Renal cortical epithelial cell (primary cell): ENCODE measurements around the gene IL1RL1. TPM values are rescaled to one million over a fixed set of nuclear protein-coding genes. Genes with fewer than 3 reads are reported as not detected.

ENCODE experiments used
- DNase-seq: peaks from one replicate; pipeline ENCODE4 v3.0.0-alpha.2; 2011; ENCODE audit warnings: low read depth
- total RNA-seq: library from RNA; depleted of rRNA; stranded (reverse); fragments of >200 nt; gene quantifications from 2 replicates; pipeline ENCODE4 v1.2.3, GENCODE V29; 2014

IL1RL1 gene
- total RNA-seq, 1 donor from 2014 or later = 0.05 TPM

DNA sequence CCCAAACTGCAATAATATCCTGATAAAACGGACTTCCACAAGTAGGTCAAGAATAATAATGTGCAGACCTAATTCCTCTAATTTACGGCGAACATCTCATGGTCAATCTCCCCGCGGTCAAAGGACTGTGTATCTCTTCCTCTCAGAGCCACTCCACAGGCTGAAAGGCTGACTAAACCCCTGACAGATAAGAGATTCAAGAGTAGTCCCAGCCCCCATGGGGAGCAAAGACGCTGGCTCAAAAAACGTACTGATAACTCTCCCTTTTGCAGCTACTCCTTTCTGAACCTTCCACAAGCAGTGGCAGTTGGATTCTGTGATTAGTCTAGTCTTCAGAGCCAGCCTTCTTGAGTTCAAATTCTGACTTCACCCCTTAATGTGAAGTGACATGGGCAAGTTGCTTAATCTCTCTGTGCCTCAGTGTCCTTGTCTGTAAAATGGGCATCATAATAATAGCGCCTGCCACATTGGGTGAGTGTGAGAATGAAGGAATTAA is 24.6 kb downstream of the IL1RL1 start:
- DNase-seq = no peak

DNA sequence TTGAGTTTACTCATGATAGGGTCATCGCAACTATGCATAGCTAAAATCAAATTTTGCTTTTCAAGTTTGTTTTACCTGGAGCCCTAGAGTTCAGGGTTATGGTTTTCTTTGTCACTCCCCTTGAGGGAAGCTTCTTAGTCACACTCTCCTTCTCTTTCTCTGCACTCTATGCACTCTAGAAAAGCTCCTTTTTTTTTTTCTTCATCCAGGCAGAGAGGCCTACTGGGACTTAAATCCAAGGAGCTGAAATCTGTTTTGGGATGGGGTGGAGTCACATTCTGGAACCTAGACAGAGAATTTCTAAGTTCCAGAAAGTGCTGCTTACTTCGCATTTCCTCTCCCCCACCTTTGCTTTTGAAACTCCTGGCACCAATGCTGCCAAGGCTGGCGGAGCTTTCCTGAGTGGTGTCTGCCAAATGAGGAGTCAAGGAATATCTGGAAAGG is 25.2 kb downstream of the IL1RL1 start:
- DNase-seq = peak; percentile 75

DNA sequence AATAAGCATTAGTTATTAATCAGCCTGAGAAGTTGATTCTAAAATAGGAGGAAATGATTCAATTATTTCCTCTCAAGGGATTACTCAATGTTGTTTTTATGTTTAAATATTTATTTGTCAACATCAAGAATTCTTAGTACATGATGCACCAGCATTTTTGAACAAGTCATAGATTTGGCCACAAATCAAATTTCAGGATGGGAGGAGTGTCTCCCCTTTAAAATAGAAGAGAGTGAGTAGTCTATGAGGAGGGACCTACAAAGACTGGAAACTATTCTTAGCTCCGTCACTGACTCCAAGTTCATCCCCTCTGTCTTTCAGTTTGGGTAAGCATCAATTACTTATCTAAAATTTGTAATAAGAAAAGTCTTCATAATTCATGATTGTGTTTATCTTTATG is 25.6 kb downstream of the IL1RL1 start:
- DNase-seq = peak; percentile 45

DNA sequence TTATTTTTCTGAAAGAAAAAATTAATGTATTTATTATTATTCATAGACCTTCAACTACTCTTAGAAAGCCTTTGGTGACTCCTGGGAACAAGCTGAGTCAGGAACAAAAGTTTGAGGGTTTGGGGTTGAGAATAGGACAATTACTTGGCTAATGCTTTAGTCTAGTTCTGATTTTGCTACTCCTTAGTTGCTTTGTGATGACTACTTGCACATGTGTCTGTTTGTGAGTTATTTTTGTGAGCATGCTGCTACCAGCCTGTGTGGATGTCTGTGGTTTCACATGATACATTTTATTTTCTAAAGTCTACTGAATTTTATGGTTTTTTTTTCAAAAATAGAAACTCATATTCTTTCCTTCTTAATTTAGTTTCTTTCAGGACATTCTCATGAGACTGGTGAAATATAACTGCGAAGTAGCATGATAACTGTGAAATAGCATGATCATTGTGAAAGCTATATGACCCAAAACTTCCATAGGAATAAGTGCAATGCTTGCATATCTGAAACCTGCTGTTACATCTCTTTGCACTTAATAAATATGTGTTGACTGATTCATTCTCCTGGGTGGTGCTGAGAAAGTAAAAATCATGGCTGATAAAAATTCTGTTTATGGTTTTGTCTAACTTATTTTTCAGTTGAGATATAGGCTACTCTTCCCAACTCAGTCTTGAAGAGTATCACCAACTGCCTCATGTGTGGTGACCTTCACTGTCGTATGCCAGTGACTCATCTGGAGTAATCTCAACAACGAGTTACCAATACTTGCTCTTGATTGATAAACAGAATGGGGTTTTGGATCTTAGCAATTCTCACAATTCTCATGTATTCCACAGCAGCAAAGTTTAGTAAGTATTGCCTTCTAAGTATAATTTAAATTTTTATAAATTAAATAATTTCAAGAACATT is 26.4 kb downstream of the IL1RL1 start:
- DNase-seq = no peak

DNA sequence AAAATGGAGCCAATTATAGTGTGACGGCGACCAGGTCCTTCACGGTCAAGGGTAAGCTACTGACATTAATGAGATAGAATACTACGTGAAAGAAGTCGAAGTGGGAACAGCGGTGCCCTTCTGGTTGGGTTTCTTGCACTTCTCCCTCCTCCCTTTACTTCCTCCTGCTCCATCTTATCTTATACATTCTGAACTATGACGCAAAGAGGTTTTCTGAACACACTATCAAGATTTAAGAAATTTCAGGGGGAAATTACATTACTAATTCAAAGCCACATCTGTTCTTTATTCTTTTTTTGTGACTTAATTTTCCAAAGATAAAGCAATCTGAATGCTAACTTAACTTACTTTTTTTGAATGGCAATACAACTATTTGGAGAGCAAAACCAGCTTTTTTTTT is 29.4 kb downstream of the IL1RL1 start:
- DNase-seq = no peak

DNA sequence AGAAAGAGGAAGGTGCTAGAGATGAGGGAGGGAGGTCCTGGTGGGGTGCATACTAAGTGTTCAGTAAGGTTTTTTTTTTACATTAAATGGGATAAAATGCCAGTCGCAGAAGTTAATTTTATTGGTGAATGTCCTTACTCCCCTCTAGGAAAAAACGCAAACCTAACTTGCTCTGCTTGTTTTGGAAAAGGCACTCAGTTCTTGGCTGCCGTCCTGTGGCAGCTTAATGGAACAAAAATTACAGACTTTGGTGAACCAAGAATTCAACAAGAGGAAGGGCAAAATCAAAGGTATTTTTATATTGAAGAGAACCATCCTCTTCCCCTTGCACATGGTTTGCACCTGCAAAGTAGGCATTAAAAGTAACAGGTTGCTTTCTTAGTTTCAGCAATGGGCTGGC is 31.5 kb downstream of the IL1RL1 start:
- no peak for DNase-seq

DNA sequence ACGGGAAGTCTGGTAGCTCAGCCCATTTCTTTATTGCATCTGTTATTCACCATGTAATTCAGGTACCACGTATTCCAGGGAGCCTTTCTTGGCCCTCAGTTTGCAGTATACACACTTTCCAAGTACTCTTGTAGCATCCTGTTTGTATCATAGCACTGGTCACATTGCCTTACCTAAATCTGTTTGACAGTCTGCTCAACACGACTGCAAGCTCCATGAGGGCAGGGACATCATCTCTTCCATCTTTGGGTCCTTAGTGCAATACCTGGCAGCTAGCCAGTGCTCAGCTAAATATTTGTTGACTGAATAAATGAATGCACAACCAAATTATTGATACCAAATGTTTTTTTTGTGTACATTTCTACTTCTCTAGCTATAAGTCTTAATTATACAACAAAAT is 33.0 kb downstream of the IL1RL1 start:
- DNase-seq = no peak

DNA sequence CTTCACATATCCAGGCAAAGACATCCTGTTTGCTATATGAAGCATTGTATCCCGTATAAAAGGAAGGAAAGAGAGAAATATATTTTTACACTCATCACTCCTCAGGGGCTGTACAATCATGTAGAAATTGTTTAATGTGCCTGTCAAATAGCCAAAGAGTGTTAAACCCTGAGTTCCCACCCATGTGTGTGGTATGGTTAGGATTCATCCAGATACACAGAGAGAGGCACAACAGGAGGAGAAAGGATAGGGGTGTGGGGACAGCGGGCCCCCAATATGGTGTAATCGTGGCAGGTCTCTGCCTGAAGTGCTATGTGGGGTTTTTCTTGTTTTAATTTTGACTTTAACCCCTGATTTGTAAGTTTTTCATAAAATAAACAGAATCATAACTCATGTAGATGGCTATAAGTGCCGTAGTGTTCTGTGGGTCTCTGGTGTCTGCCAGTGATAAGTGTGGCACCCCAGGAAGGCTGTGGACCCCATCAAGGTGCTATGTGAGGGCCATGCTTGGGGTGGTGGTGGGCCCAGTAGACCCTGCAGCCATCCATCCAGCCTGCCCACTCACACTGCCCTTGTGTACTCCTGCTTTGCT is 34.1 kb downstream of the IL1RL1 start:
- no peak for DNase-seq

DNA sequence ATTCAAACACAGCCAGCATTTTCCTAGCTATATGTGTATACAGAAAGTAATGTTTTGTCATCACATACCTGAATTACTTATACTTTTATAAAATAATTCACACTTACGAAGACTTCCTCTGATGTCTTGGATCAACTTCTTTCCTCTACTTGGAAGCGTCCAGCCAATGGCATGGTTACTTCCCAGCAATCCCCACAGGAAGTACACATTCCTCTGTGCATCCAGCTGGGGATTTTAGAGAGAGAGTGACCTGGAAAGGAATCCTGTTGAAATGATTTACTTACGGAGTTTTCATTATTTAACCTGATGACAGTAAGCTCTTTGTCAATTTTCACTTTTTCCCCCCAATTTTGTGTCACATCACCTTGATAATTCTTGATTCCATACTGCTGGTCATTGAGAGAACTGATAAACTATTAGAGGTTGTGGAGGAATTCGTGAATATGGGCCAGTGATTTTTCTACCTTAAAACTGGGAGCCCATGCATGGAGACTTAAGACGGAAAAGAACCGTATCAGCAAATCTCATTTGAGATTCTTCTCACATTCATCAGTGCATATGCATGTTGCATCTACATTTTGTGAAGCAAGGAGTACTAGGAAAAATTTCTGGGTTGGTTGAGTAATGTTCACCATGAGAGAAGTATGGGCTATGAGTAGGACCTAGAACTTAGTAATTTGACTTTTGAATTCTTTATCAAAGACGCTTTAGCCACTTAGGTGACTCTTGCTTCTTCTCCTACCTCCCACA is 35.2 kb downstream of the IL1RL1 start:
- peak; percentile 69 for DNase-seq

DNA sequence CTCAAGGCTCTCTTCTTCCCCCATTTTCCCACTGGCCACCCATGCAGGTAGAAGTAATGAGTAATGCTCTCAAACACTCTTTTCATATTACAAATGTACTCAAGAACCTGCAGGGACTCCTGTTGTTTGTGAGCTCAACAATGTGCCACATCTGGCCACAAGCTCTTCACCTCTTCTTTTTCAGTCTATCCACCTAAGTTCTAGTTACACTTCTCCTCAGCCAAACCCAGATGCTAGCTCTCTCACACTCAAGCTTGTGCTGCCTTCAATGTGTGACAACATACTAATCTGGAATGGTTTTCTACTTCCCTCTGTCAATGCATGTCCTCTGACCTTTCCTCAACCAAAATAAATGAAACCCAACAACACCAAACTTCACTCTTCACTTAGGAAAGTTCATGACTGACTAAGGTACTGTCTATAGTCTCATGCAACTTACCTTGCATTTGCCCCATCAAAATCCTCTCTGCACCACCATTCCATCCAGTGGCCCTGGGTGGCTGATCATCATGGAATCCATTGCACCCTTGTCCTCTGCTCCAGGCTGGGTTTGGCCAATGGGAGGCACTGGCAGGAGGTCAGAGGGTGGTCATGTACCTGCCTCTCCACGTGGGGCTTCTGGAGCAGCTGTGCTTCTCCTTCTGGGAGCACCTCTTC is 38.9 kb downstream of the IL1RL1 start:
- no peak for DNase-seq

DNA sequence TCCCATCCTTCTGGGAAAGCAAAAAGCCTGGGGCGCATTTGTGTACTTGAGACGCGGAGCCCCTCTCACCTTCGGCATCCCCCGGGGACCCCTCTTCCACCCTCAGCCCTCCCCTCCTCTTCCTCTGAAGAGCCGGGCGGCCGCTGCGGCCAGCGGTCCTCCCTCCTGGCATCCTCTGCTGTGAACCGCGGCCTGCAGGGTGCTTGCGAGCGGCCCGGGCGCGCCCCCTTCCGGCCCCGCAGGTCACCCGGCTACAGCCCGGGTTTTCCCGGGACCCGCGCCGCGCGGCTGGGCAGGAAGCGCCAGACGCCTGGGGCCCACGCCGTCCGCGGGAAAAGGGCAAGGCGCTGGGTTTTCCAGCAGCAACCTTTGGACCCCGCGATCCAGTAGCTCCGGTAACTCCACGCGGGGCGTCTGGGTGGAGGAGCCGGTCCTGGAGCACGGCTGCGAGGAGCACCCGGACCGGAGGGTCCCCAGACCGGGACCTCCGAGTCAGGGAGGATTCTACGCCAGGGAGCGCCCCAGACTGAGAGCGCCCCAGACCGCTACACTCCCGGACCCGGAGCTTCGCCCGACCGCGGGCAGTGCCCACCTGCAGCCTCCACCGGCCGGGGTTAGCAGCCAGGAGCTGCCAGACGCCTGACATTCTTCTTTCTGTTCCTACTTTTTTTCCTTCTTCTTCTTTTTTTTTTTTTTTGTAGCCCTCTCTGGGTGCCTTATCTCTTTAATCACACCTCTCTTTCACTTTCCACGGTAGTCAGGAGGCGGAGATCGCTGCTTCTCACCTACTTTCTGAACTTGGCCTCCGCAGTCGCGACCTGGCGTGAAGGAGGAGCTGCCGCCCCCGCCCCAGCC is 44.4 kb downstream of the IL1RL1 start, which contains the start of gene IL18R1:
Gene IL18R1, plus strand, starts transcription at position 271 of the 855 bp plus-strand sequence. CDS start 6,865 bp downstream, outside the sequence.
- DNase-seq = peak; percentile 37

DNA sequence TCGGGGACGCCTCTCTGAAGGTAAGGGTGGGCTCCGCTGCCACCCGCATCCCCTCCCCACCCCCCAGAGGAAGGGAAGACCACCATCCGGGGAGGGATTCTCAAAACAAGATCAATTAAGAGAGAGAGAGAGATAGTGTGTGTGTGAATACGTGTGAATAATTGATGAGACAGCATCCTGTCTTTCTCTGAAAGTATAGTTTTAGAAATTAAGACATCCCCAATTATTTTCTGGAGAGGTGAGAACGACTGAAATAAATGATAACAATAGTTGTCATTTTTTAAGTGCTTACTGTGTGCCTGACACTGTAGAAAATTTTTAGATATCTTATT is 45.0 kb downstream of the IL1RL1 start:
- DNase-seq = no peak

DNA sequence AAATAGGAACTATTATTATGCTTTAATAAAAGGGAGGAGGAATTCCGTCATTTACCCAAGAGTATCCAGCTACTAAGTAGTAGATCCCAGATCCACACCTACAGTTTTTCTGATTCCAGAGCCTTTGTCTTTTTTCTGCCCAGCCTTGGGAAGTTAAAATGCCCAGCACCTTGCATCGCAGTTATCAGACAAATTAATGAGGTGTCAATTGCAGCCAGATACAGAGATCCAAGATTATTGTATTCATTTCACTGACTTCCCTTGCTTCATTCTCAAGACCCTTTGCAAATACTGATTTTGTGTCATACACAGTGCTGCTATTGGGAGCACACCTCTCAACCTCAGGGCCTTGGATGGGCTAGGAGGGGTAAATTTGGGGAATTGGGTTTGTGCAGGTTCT is 45.4 kb downstream of the IL1RL1 start:
- DNase-seq = no peak

DNA sequence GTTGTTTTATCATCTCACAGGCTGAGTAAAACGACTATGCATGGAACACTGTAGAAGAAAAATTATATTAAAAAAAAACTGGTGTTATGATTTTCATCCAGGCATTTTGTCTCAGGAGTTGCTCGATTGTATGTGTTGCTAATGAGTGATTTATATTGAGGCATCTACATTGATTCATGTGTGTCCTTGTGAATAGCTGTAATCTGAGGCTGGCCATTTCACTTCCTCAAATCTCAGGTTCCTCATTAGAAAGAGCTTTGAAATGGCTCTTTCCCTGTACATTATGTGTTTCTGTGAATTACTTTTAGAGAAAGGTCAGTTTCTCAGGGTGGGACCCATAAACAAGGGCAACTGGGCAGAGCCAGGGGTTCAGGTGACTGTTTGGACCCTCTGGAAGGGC is 46.6 kb downstream of the IL1RL1 start:
- no peak for DNase-seq

DNA sequence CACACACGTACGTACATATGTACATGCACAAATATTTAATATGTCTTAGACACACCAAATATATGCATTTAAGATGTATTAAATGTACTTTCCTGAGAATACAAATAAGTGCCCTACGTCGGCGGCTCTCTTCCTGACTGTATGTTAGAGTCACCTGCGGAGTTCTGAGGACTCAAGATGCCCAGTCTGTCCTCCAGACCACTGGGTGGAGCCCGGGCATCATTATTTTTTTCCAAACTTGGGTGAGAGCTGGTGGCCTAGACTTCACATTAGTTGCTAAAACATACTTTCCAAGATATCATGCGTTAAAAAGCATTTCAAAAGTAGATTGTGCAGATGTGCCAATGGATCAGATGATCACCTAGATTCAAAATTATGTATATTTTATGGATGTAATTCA is 47.1 kb downstream of the IL1RL1 start:
- DNase-seq = no peak

DNA sequence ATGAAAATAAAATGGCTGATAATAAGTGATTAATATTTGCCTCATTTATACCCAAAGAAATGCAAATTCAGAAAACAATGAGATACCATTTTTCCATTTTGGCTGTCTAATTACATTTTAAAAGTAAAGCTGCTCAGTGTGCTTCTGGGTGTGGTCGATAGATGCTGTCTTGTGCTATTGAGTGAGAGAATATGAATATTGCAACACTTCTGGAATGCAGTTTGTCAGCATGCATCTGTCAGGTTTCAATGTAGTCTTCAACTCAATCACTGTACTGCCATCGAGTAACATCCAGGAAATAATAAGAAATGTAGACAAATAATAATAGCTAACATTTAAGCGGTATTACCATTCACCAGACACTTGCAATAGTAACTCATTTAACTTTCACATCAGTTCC is 48.2 kb downstream of the IL1RL1 start:
- no peak for DNase-seq

DNA sequence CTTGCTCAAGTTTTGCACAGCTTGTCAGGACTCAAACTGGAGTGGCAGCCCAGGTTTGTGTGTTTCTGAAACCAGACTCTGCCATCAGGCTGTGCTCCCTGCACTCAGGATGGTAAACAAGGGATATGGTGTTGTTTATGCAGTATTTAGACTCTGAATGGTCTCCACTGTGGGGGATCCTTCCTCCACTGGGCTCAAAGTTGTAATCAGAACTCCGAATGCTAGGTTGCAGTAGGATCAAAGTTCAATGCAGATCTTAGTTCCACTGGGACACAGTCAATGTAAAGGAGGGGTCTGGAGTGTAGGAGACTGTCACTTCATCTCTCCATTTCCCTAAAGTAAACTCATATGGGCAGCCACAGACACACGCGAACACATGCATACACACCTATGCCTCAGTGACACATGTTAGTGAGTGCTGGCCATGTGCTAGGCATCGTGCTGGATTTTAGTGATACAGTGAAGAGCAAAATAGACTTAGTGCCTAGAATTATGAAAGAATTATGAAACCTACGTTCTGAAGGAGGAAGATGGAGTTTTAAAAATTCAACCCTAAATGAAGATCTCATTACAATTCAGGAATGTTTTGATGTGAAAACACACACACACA is 50.4 kb downstream of the IL1RL1 start:
- DNase-seq = no peak

DNA sequence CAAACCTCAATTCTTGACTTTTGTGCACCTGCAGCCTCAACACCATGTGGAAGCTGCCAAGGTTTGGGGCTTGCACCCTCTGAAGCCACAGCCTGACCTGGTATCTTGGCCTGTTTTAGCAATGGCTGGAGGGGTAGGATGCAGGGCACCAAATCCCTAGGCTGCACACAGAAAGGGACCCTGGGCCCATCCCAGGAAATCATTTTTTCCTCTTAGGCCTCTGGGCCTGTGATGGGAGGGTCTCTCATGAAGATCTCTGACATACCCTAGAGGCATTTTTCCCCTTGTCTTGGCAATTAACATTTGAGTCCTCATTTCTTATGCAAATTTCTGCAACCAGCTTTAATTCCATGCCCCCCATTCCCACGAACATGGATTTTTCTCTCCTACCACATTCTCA is 54.4 kb downstream of the IL1RL1 start:
- no peak for DNase-seq

DNA sequence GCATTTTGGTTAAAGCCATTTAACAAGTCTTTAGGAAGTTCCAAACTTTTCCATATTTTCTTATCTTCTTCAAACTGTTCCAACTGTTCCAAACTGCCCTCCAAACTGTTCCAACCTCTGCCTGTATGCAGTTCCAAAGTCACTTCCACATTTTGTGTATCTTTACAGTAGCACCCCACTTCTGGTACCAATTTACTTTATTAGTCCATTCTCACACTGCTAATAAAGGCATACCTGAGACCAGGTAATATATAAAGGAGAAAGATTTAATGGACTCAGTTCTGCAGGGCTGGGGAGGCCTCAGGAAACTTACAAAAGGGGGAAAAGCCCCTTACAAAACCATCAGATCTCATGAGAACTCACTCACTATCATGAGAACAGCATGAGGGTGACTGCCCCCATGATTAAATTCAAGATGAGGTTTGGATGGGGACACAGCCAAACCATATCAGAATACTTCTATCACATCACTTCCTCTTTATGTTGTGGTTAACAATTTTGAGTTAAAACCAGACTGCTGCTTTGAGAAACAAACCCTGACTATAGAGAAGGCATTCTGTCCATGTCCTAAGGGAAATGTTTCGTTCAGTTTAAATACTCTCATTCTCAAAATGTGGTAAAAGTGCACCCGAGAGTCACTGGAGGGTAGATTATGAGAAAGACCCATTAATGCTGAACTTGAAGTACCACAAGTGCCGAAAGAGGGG is 55.2 kb downstream of the IL1RL1 start:
- no peak for DNase-seq
